Neural progenitor cell (in vitro differentiated cells): Measurements from ENCODE around the gene TOMM22. TPM values are rescaled to one million over a fixed set of nuclear protein-coding genes. Genes with fewer than 3 reads are reported as not detected.

ENCODE experiments used
- DNase-seq: peaks from one replicate; pipeline ENCODE4 v3.0.0-alpha.2; 2016; ENCODE audit warnings: low spot score
- H2AFZ ChIP-seq: fragments of 200-600 bp; sonication (generic); replicated peaks from 2 replicates; pipeline ENCODE4 v1.6.1; 2016; ENCODE audit warnings: antibody characterized with exemption
- H3F3A ChIP-seq: fragments of 200-600 bp; sonication (generic); 2 replicates; pipeline ENCODE4 v1.6.1; 2016; ENCODE audit warnings: antibody characterized with exemption, low read depth
- H3K27ac ChIP-seq: fragments of 200-600 bp; sonication (generic); 2 replicates; pipeline ENCODE4 v1.5.1; 2016; ENCODE audit warnings: mild to moderate bottlenecking
- H3K27me3 ChIP-seq: fragments of 200-600 bp; sonication (generic); 2 replicates; pipeline ENCODE4 v1.6.1; 2016; ENCODE audit warnings: mild to moderate bottlenecking, moderate library complexity
- H3K36me3 ChIP-seq: fragments of 200-600 bp; sonication (generic); 2 replicates; pipeline ENCODE4 v1.5.1; 2016
- H3K4me1 ChIP-seq: fragments of 200-600 bp; sonication (generic); 2 replicates; pipeline ENCODE4 v1.6.1; 2016; ENCODE audit warnings: mixed run types
- H3K4me2 ChIP-seq: fragments of 200-600 bp; sonication (generic); 2 replicates; pipeline ENCODE4 v1.6.1; 2016
- H3K4me3 ChIP-seq: fragments of 200-600 bp; sonication (generic); 2 replicates; pipeline ENCODE4 v1.5.1; 2016
- H3K79me2 ChIP-seq: fragments of 200-600 bp; sonication (generic); 2 replicates; pipeline ENCODE4 v1.6.1; 2016; ENCODE audit warnings: low read depth
- H3K9ac ChIP-seq: fragments of 200-600 bp; sonication (generic); 2 replicates; pipeline ENCODE4 v1.6.1; 2016
- H3K9me3 ChIP-seq: fragments of 200-600 bp; sonication (generic); 2 replicates; pipeline ENCODE4 v1.5.1; 2016; ENCODE audit warnings: low read depth
- H4K20me1 ChIP-seq: fragments of 200-600 bp; sonication (generic); 2 replicates; pipeline ENCODE4 v1.6.1; 2016; ENCODE audit warnings: low read depth
- H3K27ac Mint-ChIP-seq: 3 replicates; pipeline ENCODE4 v1.8.0; 2021; ENCODE audit warnings: mixed read lengths
- H3K27me3 Mint-ChIP-seq: 2 replicates; pipeline ENCODE4 v1.8.0; 2022; ENCODE audit warnings: low read depth, mild to moderate bottlenecking, inconsistent platforms, moderate library complexity, mixed read lengths; ENCODE audit not compliant: insufficient read depth
- H3K36me3 Mint-ChIP-seq: 3 replicates; pipeline ENCODE4 v1.8.0; 2021; ENCODE audit warnings: mixed read lengths
- H3K4me1 Mint-ChIP-seq: 3 replicates; pipeline ENCODE4 v1.8.0; 2021; ENCODE audit warnings: mixed read lengths
- H3K4me3 Mint-ChIP-seq: 3 replicates; pipeline ENCODE4 v1.8.0; 2021; ENCODE audit warnings: mild to moderate bottlenecking, moderate library complexity, mixed read lengths
- H3K9me3 Mint-ChIP-seq: 3 replicates; pipeline ENCODE4 v1.8.0; 2020; ENCODE audit warnings: mixed read lengths
- EZH2 ChIP-seq: fragments of 200-600 bp; sonication (generic); IDR thresholded peaks from 2 replicates; pipeline ENCODE4 v1.6.1; 2017; ENCODE audit warnings: antibody characterized with exemption, mild to moderate bottlenecking, moderate library complexity
- EZH2phosphoT487 ChIP-seq: fragments of 200-600 bp; sonication (generic); IDR thresholded peaks from 2 replicates; pipeline ENCODE4 v1.6.1; 2017; ENCODE audit warnings: antibody characterized with exemption
- total RNA-seq: library from RNA; depleted of rRNA; stranded (reverse); fragments of >200 nt; gene quantifications from 2 replicates; pipeline ENCODE4 v1.2.3, GENCODE V29; 2015; ENCODE audit warnings: low replicate concordance
- TF ChIP-seq, protein P1 (sequence below): fragments of 200-600 bp; sonication (generic); IDR thresholded peaks from 2 replicates; pipeline ENCODE4 v1.5.1; 2017; ENCODE audit warnings: antibody characterized with exemption, mild to moderate bottlenecking

TOMM22 gene
- total RNA-seq, 1 donor from 2014 or later = 134 TPM

DNA sequence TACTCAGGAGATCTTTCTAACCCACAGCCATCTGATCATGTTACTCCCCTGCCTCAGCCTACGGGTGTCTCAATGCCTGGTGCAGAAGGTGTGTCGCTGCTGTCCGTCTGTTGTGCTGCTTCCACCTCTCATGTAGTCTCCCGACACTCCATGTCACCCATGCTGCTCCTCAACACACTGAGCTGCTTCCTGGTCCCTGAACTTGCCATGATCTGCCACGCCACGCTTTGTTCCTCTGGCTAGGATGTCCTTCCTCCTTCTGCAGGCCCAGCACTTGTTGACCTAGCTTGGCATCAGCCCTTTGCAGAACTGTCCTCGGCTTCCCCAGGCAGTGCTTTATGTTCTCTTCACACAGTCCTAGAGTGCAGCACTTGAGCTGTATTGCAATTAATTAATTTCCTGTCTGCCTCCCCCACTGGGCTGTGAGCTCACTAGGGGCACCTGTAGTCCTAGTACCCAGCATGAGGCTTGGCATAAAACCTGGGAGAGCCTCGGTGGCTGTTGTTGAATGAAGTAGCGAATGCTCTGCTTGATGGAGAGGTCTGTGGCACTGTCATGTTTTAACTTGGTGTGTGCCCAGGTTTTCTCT, 33.5 kb downstream of the TOMM22 start:
- Histone ChIP-seq H2AFZ (no peak overlapping the region), H3K79me2 (peaks cover 57% of the 10 kb centered on the region), H3K9me3 (no peaks in the 10 kb centered on the region), H3K4me3 (no peak overlapping the region), H4K20me1 (peaks cover 74% of the 10 kb centered on the region), H3K9ac (no peak overlapping the region), H3K36me3 (no peaks in the 10 kb centered on the region), H3K4me1 (peaks cover 26% of the 10 kb centered on the region), H3K27ac (no peak overlapping the region), H3K27me3 (no peaks in the 10 kb centered on the region), H3K4me2 (no peak overlapping the region), H3F3A (peaks cover 26% of the 10 kb centered on the region)
- Mint-ChIP-seq H3K36me3 (peaks cover 23% of the 10 kb centered on the region), H3K27me3 (peaks cover 10% of the 10 kb centered on the region), H3K4me1 (peaks cover 44% of the 10 kb centered on the region), H3K4me3 (peak overlapping the region; percentile 2), H3K9me3 (no peaks in the 10 kb centered on the region), H3K27ac (no peak overlapping the region)
- no peak for DNase-seq
- TF ChIP-seq EZH2 (no peak), EZH2phosphoT487 (no peak)
- TF ChIP-seq, protein P1, sequence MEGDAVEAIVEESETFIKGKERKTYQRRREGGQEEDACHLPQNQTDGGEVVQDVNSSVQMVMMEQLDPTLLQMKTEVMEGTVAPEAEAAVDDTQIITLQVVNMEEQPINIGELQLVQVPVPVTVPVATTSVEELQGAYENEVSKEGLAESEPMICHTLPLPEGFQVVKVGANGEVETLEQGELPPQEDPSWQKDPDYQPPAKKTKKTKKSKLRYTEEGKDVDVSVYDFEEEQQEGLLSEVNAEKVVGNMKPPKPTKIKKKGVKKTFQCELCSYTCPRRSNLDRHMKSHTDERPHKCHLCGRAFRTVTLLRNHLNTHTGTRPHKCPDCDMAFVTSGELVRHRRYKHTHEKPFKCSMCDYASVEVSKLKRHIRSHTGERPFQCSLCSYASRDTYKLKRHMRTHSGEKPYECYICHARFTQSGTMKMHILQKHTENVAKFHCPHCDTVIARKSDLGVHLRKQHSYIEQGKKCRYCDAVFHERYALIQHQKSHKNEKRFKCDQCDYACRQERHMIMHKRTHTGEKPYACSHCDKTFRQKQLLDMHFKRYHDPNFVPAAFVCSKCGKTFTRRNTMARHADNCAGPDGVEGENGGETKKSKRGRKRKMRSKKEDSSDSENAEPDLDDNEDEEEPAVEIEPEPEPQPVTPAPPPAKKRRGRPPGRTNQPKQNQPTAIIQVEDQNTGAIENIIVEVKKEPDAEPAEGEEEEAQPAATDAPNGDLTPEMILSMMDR = no peak

DNA sequence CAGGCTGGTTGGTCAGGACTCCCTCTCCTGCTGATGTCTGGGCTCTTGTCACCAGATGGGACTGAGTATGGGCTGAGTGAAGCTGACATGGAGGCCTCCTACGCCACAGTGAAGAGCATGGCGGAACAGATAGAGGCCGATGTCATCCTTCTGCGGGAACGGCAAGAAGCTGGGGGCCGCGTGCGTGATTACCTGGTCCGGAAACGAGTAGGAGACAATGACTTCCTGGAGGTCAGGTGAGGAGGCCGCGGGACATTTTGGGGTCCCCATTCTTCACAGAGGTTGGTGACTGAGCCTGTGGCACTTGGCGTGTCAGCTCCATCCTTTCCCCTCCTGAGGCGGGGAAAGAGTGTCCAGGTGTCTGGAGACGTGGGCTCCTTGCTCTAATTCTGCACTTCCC, 34.1 kb downstream of the TOMM22 start:
- peaks cover 51% of the 10 kb centered on the region for H3K79me2 ChIP-seq
- Mint-ChIP-seq H3K9me3 (no peaks in the 10 kb centered on the region), H3K27ac (no peak overlapping the region), H3K27me3 (peaks cover 10% of the 10 kb centered on the region), H3K4me1 (peaks cover 44% of the 10 kb centered on the region), H3K36me3 (peaks cover 20% of the 10 kb centered on the region), H3K4me3 (no peak overlapping the region)
- H3K4me1 ChIP-seq = peaks cover 26% of the 10 kb centered on the region
- no peak overlapping the region for H3K4me2 ChIP-seq
- no peak overlapping the region for H2AFZ ChIP-seq
- H4K20me1 ChIP-seq = peaks cover 68% of the 10 kb centered on the region
- DNase-seq = no peak
- TF ChIP-seq EZH2phosphoT487 = no peak
- TF ChIP-seq, protein P1 = no peak
- TF ChIP-seq EZH2 = no peak
- H3K36me3 ChIP-seq = no peaks in the 10 kb centered on the region
- no peak overlapping the region for H3K4me3 ChIP-seq
- no peak overlapping the region for H3K27ac ChIP-seq
- no peaks in the 10 kb centered on the region for H3K27me3 ChIP-seq
- no peak overlapping the region for H3K9ac ChIP-seq
- no peaks in the 10 kb centered on the region for H3K9me3 ChIP-seq
- H3F3A ChIP-seq = peaks cover 25% of the 10 kb centered on the region

DNA sequence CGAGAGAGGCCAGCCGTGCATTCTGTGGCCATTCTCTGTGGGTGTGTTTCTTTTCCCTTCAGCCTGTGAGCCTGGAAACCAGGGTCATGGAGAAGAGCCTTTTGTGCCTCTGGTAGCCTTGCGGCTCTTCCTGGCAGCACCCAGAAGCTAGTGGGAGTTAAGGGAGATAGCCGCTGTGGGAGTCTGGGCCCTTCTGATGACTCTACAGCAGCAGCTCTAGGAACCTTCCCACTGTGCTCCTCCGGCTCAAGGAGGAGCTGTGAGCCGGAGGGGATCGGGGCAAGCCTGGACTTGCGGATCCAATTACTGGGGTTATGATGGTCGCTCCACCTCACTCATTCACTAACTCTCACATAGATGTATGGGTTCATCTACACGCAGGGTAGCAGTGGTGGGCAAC, 34.5 kb downstream of the TOMM22 start:
- no peak overlapping the region for H3K27ac Mint-ChIP-seq

More for the DNA sequence above, 34.5 kb downstream of the TOMM22 start:
- H3K4me3 ChIP-seq = no peak overlapping the region
- Mint-ChIP-seq H3K4me1 (peaks cover 42% of the 10 kb centered on the region), H3K27me3 (peaks cover 10% of the 10 kb centered on the region), H3K36me3 (peaks cover 17% of the 10 kb centered on the region), H3K9me3 (no peaks in the 10 kb centered on the region), H3K4me3 (no peak overlapping the region)
- peaks cover 64% of the 10 kb centered on the region for H4K20me1 ChIP-seq
- H3K27ac ChIP-seq = no peak overlapping the region
- H3K9me3 ChIP-seq = no peaks in the 10 kb centered on the region
- no peak overlapping the region for H2AFZ ChIP-seq
- H3K4me2 ChIP-seq = no peak overlapping the region
- peaks cover 21% of the 10 kb centered on the region for H3F3A ChIP-seq
- no peaks in the 10 kb centered on the region for H3K36me3 ChIP-seq
- no peak overlapping the region for H3K9ac ChIP-seq
- peaks cover 26% of the 10 kb centered on the region for H3K4me1 ChIP-seq
- TF ChIP-seq EZH2phosphoT487 (no peak), EZH2 (no peak)
- TF ChIP-seq, protein P1 = no peak
- peaks cover 47% of the 10 kb centered on the region for H3K79me2 ChIP-seq
- no peak for DNase-seq
- H3K27me3 ChIP-seq = no peaks in the 10 kb centered on the region
